HEK293 (cell line): ENCODE results near the gene ZC3H4.

ENCODE experiments used
- CTCF ChIA-PET: fragments of 350-600 bp; formaldehyde crosslinking; extraction: SDS; loops from one replicate; lab custom pipeline; 2021; ENCODE audit warnings: antibody characterized with exemption; lab: Yijun Ruan, JAX
- POLR2A ChIA-PET: fragments of 300-600 bp; formaldehyde crosslinking; extraction: SDS; loops from one replicate; lab custom pipeline; 2020; ENCODE audit warnings: antibody characterized with exemption, inconsistent platforms; lab: Yijun Ruan, JAX
- H3K27ac ChIP-seq: fragments of 200-500 bp; sonication (Bioruptor generic); 2 replicates; pipeline ENCODE4 v1.5.1; 2014; ENCODE audit warnings: low read depth, low read length, control low read depth, inconsistent platforms; ENCODE audit errors: extremely low read depth
- H3K36me3 ChIP-seq, 2 experiments: fragments of 200-500 bp in 1 of 2; sonication (Bioruptor generic) in 1 of 2; 1 replicate in 1 of 2; 2 replicates in 1 of 2; pipeline ENCODE4 v1.5.1; 2014 to 2017; ENCODE audit warnings: inconsistent platforms in 2 of 2, low read length in 2 of 2; ENCODE audit not compliant: control insufficient read depth in 2 of 2, insufficient read depth in 1 of 2
- H3K4me1 ChIP-seq: fragments of 200-500 bp; sonication (Bioruptor generic); 2 replicates; pipeline ENCODE4 v1.5.1; 2014; ENCODE audit warnings: mild to moderate bottlenecking, low read length, inconsistent platforms; ENCODE audit not compliant: control insufficient read depth, insufficient read depth
- H3K4me3 ChIP-seq: 2 replicates; pipeline ENCODE4 v1.5.1; 2011; ENCODE audit warnings: low read depth, mild to moderate bottlenecking, control low read depth, low read length, moderate library complexity
- H3K9me3 ChIP-seq: fragments of 200-500 bp; sonication (Bioruptor generic); 2 replicates; pipeline ENCODE4 v1.5.1; 2014; ENCODE audit warnings: low read depth, low read length, inconsistent platforms; ENCODE audit not compliant: control insufficient read depth, insufficient read depth
- EGR2 ChIP-seq: fragments of 450-650 bp; formaldehyde crosslinking; IDR thresholded peaks from 2 replicates; pipeline ENCODE4 v1.5.1; 2016; ENCODE audit warnings: low read depth, missing biosample characterization, missing genetic modification characterization
- ELK4 ChIP-seq: IDR thresholded peaks from 2 replicates; pipeline ENCODE4 v1.6.1; 2011; ENCODE audit warnings: mild to moderate bottlenecking, low read depth, low read length, borderline replicate concordance
- HOXD13 ChIP-seq: sonication (generic); formaldehyde crosslinking; IDR thresholded peaks from 2 replicates; pipeline ENCODE4 v1.8.0; 2022; ENCODE audit warnings: missing genetic modification reagents, borderline replicate concordance
- KLF9 ChIP-seq: fragments of 450-650 bp; formaldehyde crosslinking; IDR thresholded peaks from 2 replicates; pipeline ENCODE4 v1.5.1; 2016; ENCODE audit warnings: missing biosample characterization, missing genetic modification characterization, low read depth
- MYNN ChIP-seq: fragments of 450-650 bp; formaldehyde crosslinking; IDR thresholded peaks from 2 replicates; pipeline ENCODE4 v1.5.1; 2016; ENCODE audit warnings: missing biosample characterization, missing genetic modification characterization, borderline replicate concordance
- OVOL3 ChIP-seq: fragments of 450-650 bp; formaldehyde crosslinking; IDR thresholded peaks from 2 replicates; pipeline ENCODE4 v1.5.1; 2016; ENCODE audit warnings: missing biosample characterization, missing genetic modification characterization
- ZBTB11 ChIP-seq: fragments of 450-650 bp; formaldehyde crosslinking; conservative IDR thresholded peaks from 2 replicates; pipeline ENCODE4 v1.5.1; 2016; ENCODE audit warnings: low read depth, missing biosample characterization, missing genetic modification characterization
- ZEB2 ChIP-seq: fragments of 450-650 bp; formaldehyde crosslinking; IDR thresholded peaks from 2 replicates; pipeline ENCODE4 v1.5.1; 2016; ENCODE audit warnings: missing biosample characterization, missing genetic modification characterization
- ZFP37 ChIP-seq: fragments of 450-650 bp; formaldehyde crosslinking; IDR thresholded peaks from 2 replicates; pipeline ENCODE4 v1.5.1; 2016; ENCODE audit warnings: missing biosample characterization, missing genetic modification characterization
- ZNF174 ChIP-seq: fragments of 450-650 bp; formaldehyde crosslinking; IDR thresholded peaks from 2 replicates; pipeline ENCODE4 v1.5.0; 2017; ENCODE audit warnings: missing biosample characterization, mild to moderate bottlenecking, missing genetic modification characterization
- ZNF211 ChIP-seq: fragments of 450-650 bp; formaldehyde crosslinking; IDR thresholded peaks from 2 replicates; pipeline ENCODE4 v1.5.1; 2016; ENCODE audit warnings: low read depth, missing biosample characterization, missing genetic modification characterization
- ZNF394 ChIP-seq: fragments of 450-650 bp; formaldehyde crosslinking; IDR thresholded peaks from 2 replicates; pipeline ENCODE4 v1.5.1; 2016; ENCODE audit warnings: missing biosample characterization, missing genetic modification characterization, mild to moderate bottlenecking, moderate library complexity, borderline replicate concordance
- ZNF513 ChIP-seq: fragments of 450-650 bp; IDR thresholded peaks from 2 replicates; pipeline ENCODE4 v1.5.1; 2018; ENCODE audit warnings: missing biosample characterization, missing genetic modification characterization
- ZNF544 ChIP-seq: fragments of 450-650 bp; formaldehyde crosslinking; IDR thresholded peaks from 2 replicates; pipeline ENCODE4 v1.5.0; 2017; ENCODE audit warnings: missing biosample characterization, missing genetic modification characterization
- TF ChIP-seq, protein P1 (sequence below): fragments of 450-650 bp; formaldehyde crosslinking; IDR thresholded peaks from 2 replicates; pipeline ENCODE4 v1.5.1; 2017; ENCODE audit warnings: missing biosample characterization, missing genetic modification characterization
- TF ChIP-seq, protein P2 (sequence below): fragments of 450-650 bp; formaldehyde crosslinking; IDR thresholded peaks from 2 replicates; pipeline ENCODE4 v1.5.1; 2016; ENCODE audit warnings: missing biosample characterization, missing genetic modification characterization
- TF ChIP-seq, protein P3 (sequence below): fragments of 450-650 bp; formaldehyde crosslinking; IDR thresholded peaks from 2 replicates; pipeline ENCODE4 v1.5.1; 2016; ENCODE audit warnings: missing biosample characterization, missing genetic modification characterization, borderline replicate concordance

ZC3H4 gene

GRCh38 chr19:47032171-47032811 is 81.3 kb downstream of the ZC3H4 start (continued):
- TF ChIP-seq ZNF544 (tag by site-specific recombination), result no peak
- TF ChIP-seq ZEB2 (tag by site-specific recombination), result peak; percentile 73
- TF ChIP-seq ZNF174 (tag by site-specific recombination), result no peak

DNA sequence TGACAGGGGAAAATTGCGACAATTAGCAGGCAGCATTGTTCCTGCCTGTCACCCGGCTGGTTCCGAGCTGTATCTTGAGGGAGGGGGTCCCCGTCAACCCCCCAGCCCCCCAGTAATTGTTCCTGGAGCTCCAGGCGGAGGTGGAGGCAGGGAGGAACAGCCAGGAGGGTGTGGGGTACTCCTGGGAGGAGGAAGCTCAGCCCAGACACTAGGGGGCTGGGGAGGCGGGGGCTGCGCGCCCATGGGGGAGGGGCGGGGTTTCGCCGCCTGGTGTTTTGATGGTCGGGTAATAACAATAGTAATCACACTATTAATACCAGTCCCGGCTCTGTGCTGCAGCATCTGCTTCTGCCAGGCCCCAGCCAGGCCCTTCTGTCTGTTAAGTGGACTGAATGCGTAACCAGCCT is 85.4 kb downstream of the ZC3H4 start:
- Histone ChIP-seq H3K36me3 (no peaks in the 10 kb centered on the region), H3K9me3 (no peaks in the 10 kb centered on the region), H3K4me3 (no peak overlapping the region), H3K27ac (no peak overlapping the region), H3K4me1 (peaks cover under 1% of the 10 kb centered on the region; the same call in 1 of the 2 replicates)
- ChIA-PET POLR2A (interaction anchor here (0.6 kb wide), 1 partner anchor 263 kb away, joined by 3 read pairs; no protein-coding TSS in a partner anchor), CTCF (interaction anchor here (0.6 to 0.7 kb wide), 2 partner anchors 232 to 256 kb away, joined by 4 read pairs; no protein-coding TSS in a partner anchor)
- TF ChIP-seq EGR2 (tag by site-specific recombination) (no peak), ZNF513 (tag by site-specific recombination) (no peak), MYNN (tag by site-specific recombination) (no peak), ZBTB11 (tag by site-specific recombination) (no peak), ZNF394 (tag by site-specific recombination) (no peak), HOXD13 (CRISPR knock-in tag) (no peak), ZNF211 (tag by site-specific recombination) (no peak), OVOL3 (tag by site-specific recombination) (no peak), ELK4 (no peak), KLF9 (tag by site-specific recombination) (no peak), ZFP37 (tag by site-specific recombination) (no peak)
- TF ChIP-seq, protein P1, sequence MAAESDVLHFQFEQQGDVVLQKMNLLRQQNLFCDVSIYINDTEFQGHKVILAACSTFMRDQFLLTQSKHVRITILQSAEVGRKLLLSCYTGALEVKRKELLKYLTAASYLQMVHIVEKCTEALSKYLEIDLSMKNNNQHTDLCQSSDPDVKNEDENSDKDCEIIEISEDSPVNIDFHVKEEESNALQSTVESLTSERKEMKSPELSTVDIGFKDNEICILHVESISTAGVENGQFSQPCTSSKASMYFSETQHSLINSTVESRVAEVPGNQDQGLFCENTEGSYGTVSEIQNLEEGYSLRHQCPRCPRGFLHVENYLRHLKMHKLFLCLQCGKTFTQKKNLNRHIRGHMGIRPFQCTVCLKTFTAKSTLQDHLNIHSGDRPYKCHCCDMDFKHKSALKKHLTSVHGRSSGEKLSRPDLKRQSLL (tag by site-specific recombination), result no peak
- TF ChIP-seq, protein P2, sequence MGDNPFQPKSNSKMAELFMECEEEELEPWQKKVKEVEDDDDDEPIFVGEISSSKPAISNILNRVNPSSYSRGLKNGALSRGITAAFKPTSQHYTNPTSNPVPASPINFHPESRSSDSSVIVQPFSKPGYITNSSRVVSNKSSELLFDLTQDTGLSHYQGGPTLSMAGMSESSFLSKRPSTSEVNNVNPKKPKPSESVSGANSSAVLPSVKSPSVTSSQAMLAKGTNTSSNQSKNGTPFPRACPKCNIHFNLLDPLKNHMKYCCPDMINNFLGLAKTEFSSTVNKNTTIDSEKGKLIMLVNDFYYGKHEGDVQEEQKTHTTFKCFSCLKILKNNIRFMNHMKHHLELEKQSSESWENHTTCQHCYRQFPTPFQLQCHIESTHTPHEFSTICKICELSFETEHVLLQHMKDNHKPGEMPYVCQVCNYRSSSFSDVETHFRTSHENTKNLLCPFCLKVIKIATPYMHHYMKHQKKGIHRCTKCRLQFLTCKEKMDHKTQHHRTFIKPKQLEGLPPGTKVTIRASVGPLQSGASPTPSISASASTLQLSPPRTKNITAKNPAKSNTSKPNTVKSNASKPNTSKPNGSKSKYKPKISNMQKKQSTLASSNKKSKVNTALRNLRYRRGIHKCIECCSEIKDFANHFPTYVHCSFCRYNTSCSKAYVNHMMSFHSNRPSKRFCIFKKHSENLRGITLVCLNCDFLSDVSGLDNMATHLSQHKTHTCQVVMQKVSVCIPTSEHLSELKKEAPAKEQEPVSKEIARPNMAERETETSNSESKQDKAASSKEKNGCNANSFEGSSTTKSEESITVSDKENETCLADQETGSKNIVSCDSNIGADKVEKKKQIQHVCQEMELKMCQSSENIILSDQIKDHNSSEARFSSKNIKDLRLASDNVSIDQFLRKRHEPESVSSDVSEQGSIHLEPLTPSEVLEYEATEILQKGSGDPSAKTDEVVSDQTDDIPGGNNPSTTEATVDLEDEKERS, result no peak
- TF ChIP-seq, protein P3, sequence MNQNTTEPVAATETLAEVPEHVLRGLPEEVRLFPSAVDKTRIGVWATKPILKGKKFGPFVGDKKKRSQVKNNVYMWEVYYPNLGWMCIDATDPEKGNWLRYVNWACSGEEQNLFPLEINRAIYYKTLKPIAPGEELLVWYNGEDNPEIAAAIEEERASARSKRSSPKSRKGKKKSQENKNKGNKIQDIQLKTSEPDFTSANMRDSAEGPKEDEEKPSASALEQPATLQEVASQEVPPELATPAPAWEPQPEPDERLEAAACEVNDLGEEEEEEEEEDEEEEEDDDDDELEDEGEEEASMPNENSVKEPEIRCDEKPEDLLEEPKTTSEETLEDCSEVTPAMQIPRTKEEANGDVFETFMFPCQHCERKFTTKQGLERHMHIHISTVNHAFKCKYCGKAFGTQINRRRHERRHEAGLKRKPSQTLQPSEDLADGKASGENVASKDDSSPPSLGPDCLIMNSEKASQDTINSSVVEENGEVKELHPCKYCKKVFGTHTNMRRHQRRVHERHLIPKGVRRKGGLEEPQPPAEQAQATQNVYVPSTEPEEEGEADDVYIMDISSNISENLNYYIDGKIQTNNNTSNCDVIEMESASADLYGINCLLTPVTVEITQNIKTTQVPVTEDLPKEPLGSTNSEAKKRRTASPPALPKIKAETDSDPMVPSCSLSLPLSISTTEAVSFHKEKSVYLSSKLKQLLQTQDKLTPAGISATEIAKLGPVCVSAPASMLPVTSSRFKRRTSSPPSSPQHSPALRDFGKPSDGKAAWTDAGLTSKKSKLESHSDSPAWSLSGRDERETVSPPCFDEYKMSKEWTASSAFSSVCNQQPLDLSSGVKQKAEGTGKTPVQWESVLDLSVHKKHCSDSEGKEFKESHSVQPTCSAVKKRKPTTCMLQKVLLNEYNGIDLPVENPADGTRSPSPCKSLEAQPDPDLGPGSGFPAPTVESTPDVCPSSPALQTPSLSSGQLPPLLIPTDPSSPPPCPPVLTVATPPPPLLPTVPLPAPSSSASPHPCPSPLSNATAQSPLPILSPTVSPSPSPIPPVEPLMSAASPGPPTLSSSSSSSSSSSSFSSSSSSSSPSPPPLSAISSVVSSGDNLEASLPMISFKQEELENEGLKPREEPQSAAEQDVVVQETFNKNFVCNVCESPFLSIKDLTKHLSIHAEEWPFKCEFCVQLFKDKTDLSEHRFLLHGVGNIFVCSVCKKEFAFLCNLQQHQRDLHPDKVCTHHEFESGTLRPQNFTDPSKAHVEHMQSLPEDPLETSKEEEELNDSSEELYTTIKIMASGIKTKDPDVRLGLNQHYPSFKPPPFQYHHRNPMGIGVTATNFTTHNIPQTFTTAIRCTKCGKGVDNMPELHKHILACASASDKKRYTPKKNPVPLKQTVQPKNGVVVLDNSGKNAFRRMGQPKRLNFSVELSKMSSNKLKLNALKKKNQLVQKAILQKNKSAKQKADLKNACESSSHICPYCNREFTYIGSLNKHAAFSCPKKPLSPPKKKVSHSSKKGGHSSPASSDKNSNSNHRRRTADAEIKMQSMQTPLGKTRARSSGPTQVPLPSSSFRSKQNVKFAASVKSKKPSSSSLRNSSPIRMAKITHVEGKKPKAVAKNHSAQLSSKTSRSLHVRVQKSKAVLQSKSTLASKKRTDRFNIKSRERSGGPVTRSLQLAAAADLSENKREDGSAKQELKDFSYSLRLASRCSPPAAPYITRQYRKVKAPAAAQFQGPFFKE (tag by site-specific recombination), result no peak
